ENCODE measurements around the gene BRAF. TPM values are rescaled to one million over a fixed set of nuclear protein-coding genes. Genes with fewer than 3 reads are reported as not detected.

BRAF gene
- total and polyA plus RNA-seq, 2 experiments from 2014 or later = 14.0 to 42.0 TPM

GRCh38 chr7:140908361-140908760, 16.4 kb downstream of the BRAF start:
- WGBS (ENCODE audit: low lambda C conversion rate, missing lambda C conversion rate) = 87% methylated on average over 2 of the region's 2 CpGs
- no peak overlapping the region for H3K4me3 ChIP-seq
- peaks cover 94% of the 10 kb centered on the region for H3K79me2 ChIP-seq
- DNase-seq (ENCODE audit: low spot score) = no peak
- H3K4me2 ChIP-seq = no peak overlapping the region
- TF ChIP-seq EZH2phosphoT487 (IDR thresholded peaks at IDR 0.05; ENCODE audit: low read depth, severe bottlenecking, unreplicated experiment) (no peak), EZH2 (IDR thresholded peaks at IDR 0.05; ENCODE audit: borderline replicate concordance) (no peak)
- TF ChIP-seq, protein P1, sequence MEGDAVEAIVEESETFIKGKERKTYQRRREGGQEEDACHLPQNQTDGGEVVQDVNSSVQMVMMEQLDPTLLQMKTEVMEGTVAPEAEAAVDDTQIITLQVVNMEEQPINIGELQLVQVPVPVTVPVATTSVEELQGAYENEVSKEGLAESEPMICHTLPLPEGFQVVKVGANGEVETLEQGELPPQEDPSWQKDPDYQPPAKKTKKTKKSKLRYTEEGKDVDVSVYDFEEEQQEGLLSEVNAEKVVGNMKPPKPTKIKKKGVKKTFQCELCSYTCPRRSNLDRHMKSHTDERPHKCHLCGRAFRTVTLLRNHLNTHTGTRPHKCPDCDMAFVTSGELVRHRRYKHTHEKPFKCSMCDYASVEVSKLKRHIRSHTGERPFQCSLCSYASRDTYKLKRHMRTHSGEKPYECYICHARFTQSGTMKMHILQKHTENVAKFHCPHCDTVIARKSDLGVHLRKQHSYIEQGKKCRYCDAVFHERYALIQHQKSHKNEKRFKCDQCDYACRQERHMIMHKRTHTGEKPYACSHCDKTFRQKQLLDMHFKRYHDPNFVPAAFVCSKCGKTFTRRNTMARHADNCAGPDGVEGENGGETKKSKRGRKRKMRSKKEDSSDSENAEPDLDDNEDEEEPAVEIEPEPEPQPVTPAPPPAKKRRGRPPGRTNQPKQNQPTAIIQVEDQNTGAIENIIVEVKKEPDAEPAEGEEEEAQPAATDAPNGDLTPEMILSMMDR (IDR thresholded peaks at IDR 0.05; ENCODE audit: poor library complexity) = no peak
- H3K36me3 ChIP-seq (replicated peaks; ENCODE audit: insufficient read depth, low read depth) = no peaks in the 10 kb centered on the region
- peaks cover 54% of the 10 kb centered on the region for H4K20me1 ChIP-seq (ENCODE audit: insufficient read depth, poor library complexity, severe bottlenecking)
- no peak overlapping the region for H2AFZ ChIP-seq
- H3K4me1 ChIP-seq (ENCODE audit: insufficient read depth) = no peaks in the 10 kb centered on the region
- no peaks in the 10 kb centered on the region for H3K27me3 ChIP-seq
- H3K9me2 ChIP-seq (replicated peaks; ENCODE audit: insufficient read depth) = no peaks in the 10 kb centered on the region
- H3K27ac ChIP-seq = no peak overlapping the region
- H3K9me3 ChIP-seq (ENCODE audit: low read depth) = no peaks in the 10 kb centered on the region

DNA sequence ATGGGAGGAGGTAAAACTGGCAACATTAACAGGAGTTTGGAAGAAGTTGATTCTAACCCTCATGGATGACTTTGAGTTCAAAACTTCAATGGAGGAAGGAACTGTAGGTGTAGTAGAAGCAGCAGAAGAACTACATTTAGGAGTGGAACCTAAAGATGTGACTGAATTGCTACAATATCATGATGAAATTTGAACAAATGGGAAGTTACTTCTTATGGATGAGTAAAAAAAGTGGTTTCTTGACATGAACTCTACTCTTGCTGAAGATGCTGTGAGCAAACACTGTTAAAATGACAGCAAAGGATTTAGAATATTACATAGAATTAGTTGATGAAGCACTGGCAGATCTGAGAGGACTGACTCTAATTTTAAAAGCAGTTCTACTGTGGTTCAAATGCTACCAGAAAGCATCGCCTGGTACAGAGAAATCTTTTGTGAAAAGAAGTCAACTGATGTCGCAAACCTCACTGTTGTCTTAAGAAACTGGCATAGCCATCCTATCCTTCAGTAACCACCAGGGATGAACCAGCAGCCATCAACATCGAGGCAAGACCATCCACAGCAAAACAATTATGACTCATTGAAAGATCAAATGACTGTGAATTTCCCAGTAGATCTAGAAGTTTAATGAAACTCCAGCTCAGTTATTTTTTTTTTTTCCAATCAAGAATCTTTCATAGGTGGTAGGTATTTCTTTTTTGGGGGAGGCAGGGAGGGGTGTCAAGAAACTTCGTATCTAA, 20.8 kb downstream of the BRAF start:
- TF ChIP-seq, protein P1 (IDR thresholded peaks at IDR 0.05; ENCODE audit: poor library complexity) = no peak
- no peak for TF ChIP-seq EZH2phosphoT487 (IDR thresholded peaks at IDR 0.05; ENCODE audit: low read depth, severe bottlenecking, unreplicated experiment)
- TF ChIP-seq EZH2 (IDR thresholded peaks at IDR 0.05; ENCODE audit: borderline replicate concordance) = no peak
- Histone ChIP-seq H3K27ac (no peak overlapping the region), H3K79me2 (peaks cover 96% of the 10 kb centered on the region), H4K20me1 (ENCODE audit: insufficient read depth, poor library complexity, severe bottlenecking) (peaks cover 31% of the 10 kb centered on the region), H3K4me1 (ENCODE audit: insufficient read depth) (no peaks in the 10 kb centered on the region), H3K4me3 (no peak overlapping the region), H3K36me3 (replicated peaks; ENCODE audit: insufficient read depth, low read depth) (no peaks in the 10 kb centered on the region), H3K9me3 (ENCODE audit: low read depth) (no peaks in the 10 kb centered on the region), H2AFZ (no peak overlapping the region), H3K9me2 (replicated peaks; ENCODE audit: insufficient read depth) (no peaks in the 10 kb centered on the region), H3K27me3 (no peaks in the 10 kb centered on the region), H3K4me2 (no peak overlapping the region)
- no peak for DNase-seq (ENCODE audit: low spot score)
- WGBS (ENCODE audit: low lambda C conversion rate, missing lambda C conversion rate) = 98% methylated on average over 4 of the region's 4 CpGs

- no peak overlapping the region for H2AFZ ChIP-seq
- no peak overlapping the region for H3K27ac ChIP-seq
- peaks cover 30% of the 10 kb centered on the region for H4K20me1 ChIP-seq (ENCODE audit: insufficient read depth, poor library complexity, severe bottlenecking)
- no peaks in the 10 kb centered on the region for H3K9me3 ChIP-seq (ENCODE audit: low read depth)
- WGBS (ENCODE audit: low lambda C conversion rate, missing lambda C conversion rate) = 88% methylated on average over 2 of the region's 2 CpGs
- H3K4me3 ChIP-seq = no peak overlapping the region
- TF ChIP-seq EZH2phosphoT487 (IDR thresholded peaks at IDR 0.05; ENCODE audit: low read depth, severe bottlenecking, unreplicated experiment) (no peak), EZH2 (IDR thresholded peaks at IDR 0.05; ENCODE audit: borderline replicate concordance) (no peak)
- TF ChIP-seq, protein P1 (IDR thresholded peaks at IDR 0.05; ENCODE audit: poor library complexity) = no peak
- no peaks in the 10 kb centered on the region for H3K27me3 ChIP-seq
- no peak overlapping the region for H3K4me2 ChIP-seq
- H3K79me2 ChIP-seq = peaks cover 96% of the 10 kb centered on the region
- no peaks in the 10 kb centered on the region for H3K36me3 ChIP-seq (replicated peaks; ENCODE audit: insufficient read depth, low read depth)
- no peaks in the 10 kb centered on the region for H3K4me1 ChIP-seq (ENCODE audit: insufficient read depth)
- no peaks in the 10 kb centered on the region for H3K9me2 ChIP-seq (replicated peaks; ENCODE audit: insufficient read depth)
- DNase-seq (ENCODE audit: low spot score) = no peak
These were observed 22.3 kb downstream of the BRAF start for GRCh38 chr7:140902303-140902953.
